ENCODE data around the gene MARVELD2. TPM values are rescaled to one million over a fixed set of nuclear protein-coding genes. Genes with fewer than 3 reads are reported as not detected.
A peak's percentile ranks its signal among the peaks of the same experiment; 100 is the strongest.

The MARVELD2 gene
- total and polyA plus RNA-seq, 2 of the 13 experiments (the other 11 are each of a cell fraction or from before 2014, with no cell fraction given) = 11.1 to 15.4 TPM

DNA sequence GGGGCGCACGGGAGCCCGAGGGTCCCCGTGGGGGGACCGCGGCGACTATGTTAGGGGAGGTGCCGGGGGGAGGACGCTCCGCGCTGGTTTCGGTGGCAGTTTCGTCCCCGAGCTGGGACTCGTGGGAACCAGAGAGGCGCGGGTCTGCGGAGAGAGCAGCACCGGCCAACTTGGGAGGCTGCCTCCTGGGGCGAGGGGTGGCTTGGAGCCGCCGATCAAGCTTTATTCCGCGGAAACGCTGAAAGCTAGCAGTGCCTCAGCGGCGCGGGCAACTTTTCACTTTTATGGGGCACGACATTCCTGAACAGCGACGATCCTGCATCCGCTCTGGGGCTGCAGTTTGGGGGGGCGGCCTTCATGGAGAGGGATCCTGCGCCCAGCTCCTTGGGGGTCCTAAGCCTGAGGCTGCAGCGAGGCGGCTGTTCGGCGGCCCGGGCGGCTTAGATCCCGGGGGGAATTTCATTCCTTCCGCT is 78.0 kb downstream of the MARVELD2 start (continued):
- TF ChIP-seq, protein P1, sequence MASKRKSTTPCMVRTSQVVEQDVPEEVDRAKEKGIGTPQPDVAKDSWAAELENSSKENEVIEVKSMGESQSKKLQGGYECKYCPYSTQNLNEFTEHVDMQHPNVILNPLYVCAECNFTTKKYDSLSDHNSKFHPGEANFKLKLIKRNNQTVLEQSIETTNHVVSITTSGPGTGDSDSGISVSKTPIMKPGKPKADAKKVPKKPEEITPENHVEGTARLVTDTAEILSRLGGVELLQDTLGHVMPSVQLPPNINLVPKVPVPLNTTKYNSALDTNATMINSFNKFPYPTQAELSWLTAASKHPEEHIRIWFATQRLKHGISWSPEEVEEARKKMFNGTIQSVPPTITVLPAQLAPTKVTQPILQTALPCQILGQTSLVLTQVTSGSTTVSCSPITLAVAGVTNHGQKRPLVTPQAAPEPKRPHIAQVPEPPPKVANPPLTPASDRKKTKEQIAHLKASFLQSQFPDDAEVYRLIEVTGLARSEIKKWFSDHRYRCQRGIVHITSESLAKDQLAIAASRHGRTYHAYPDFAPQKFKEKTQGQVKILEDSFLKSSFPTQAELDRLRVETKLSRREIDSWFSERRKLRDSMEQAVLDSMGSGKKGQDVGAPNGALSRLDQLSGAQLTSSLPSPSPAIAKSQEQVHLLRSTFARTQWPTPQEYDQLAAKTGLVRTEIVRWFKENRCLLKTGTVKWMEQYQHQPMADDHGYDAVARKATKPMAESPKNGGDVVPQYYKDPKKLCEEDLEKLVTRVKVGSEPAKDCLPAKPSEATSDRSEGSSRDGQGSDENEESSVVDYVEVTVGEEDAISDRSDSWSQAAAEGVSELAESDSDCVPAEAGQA (IDR thresholded peaks at IDR 0.05; ENCODE audit: low read depth) = no peak
- TF ChIP-seq, protein P1 (CRISPR knock-in tag; IDR thresholded peaks at IDR 0.05; ENCODE audit: borderline replicate concordance) = no peak
- TF ChIP-seq ISL2 (CRISPR knock-in tag; IDR thresholded peaks at IDR 0.05) (no peak), PRPF4 (IDR thresholded peaks at IDR 0.05; ENCODE audit: low read depth, low read length, poor library complexity, severe bottlenecking) (no peak), SALL1 (CRISPR knock-in tag; IDR thresholded peaks at IDR 0.05) (no peak), IKZF1 (IDR thresholded peaks at IDR 0.05) (no peak), ZFP82 (CRISPR knock-in tag; IDR thresholded peaks at IDR 0.05; ENCODE audit: borderline replicate concordance) (0 out of 2 replicates have a peak, but pooled peaks have one; percentile 64), ZNF83 (CRISPR knock-in tag; IDR thresholded peaks at IDR 0.05; ENCODE audit: borderline replicate concordance) (no peak), SAP130 (CRISPR knock-in tag; IDR thresholded peaks at IDR 0.05; ENCODE audit: low read depth) (no peak), MAFG (CRISPR knock-in tag; IDR thresholded peaks at IDR 0.05) (no peak), FOXO1 (CRISPR knock-in tag; IDR thresholded peaks at IDR 0.05) (no peak), ZNF841 (CRISPR knock-in tag; IDR thresholded peaks at IDR 0.05; ENCODE audit: borderline replicate concordance) (0 out of 2 replicates have a peak, but pooled peaks have one; percentile 30), ZNF883 (CRISPR knock-in tag; IDR thresholded peaks at IDR 0.05; ENCODE audit: not compliant biosample characterization) (no peak), ZNF589 (CRISPR knock-in tag; conservative IDR thresholded peaks at IDR 0.05) (no peak), PCBP2 (optimal IDR thresholded peaks at IDR 0.05; ENCODE audit: low read depth, low read length, poor library complexity, severe bottlenecking) (no peak), ZNF547 (CRISPR knock-in tag; IDR thresholded peaks at IDR 0.05) (no peak), SP5 (CRISPR knock-in tag; IDR thresholded peaks at IDR 0.05; ENCODE audit: borderline replicate concordance, low read depth) (no peak), ZNF709 (CRISPR knock-in tag; IDR thresholded peaks at IDR 0.05) (no peak), MZF1 (CRISPR knock-in tag; IDR thresholded peaks at IDR 0.05; ENCODE audit: borderline replicate concordance) (no peak), SMC3 (IDR thresholded peaks at IDR 0.05; ENCODE audit: low read length) (no peak), HMG20B (CRISPR knock-in tag; conservative IDR thresholded peaks at IDR 0.05) (no peak), ZNF251 (CRISPR knock-in tag; IDR thresholded peaks at IDR 0.05) (no peak), ZNF703 (CRISPR knock-in tag; IDR thresholded peaks at IDR 0.05; ENCODE audit: borderline replicate concordance) (no peak)
- TF ChIP-seq, protein P2, sequence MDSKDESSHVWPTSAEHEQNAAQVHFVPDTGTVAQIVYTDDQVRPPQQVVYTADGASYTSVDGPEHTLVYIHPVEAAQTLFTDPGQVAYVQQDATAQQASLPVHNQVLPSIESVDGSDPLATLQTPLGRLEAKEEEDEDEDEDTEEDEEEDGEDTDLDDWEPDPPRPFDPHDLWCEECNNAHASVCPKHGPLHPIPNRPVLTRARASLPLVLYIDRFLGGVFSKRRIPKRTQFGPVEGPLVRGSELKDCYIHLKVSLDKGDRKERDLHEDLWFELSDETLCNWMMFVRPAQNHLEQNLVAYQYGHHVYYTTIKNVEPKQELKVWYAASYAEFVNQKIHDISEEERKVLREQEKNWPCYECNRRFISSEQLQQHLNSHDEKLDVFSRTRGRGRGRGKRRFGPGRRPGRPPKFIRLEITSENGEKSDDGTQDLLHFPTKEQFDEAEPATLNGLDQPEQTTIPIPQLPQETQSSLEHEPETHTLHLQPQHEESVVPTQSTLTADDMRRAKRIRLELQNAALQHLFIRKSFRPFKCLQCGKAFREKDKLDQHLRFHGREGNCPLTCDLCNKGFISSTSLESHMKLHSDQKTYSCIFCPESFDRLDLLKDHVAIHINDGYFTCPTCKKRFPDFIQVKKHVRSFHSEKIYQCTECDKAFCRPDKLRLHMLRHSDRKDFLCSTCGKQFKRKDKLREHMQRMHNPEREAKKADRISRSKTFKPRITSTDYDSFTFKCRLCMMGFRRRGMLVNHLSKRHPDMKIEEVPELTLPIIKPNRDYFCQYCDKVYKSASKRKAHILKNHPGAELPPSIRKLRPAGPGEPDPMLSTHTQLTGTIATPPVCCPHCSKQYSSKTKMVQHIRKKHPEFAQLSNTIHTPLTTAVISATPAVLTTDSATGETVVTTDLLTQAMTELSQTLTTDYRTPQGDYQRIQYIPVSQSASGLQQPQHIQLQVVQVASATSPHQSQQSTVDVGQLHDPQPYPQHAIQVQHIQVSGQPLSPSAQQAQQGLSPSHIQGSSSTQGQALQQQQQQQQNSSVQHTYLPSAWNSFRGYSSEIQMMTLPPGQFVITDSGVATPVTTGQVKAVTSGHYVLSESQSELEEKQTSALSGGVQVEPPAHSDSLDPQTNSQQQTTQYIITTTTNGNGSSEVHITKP (CRISPR knock-in tag; IDR thresholded peaks at IDR 0.05; ENCODE audit: low read depth) = no peak

All from HepG2 (cell line).